ENCODE measurements around the gene MCM9.

MCM9 gene

DNA sequence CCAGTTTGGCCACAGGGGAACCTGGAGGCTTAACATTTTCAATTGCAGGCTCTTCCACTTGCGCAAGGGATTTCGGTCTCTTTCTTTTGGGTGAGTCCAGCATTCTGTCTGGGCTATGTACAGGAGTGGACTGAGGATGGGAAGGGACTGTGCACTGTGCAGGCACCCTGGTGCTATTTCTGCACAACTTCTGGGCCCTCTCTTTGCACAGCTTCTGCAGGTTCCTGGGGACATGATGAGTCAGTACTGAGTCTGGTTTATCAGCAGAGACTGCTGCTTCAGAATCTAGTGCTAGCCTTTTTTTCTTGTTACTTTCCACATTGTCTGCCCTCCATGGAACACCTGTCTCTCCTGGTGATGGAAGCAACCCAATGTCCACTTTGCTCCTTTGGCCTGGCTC is 119.5 kb downstream of the MCM9 start:
- Histone ChIP-seq H3K4me1 (ENCODE audit: control insufficient read depth, low read length) (peaks cover 5% of the 10 kb centered on the region), H3K27me3 (ENCODE audit: control insufficient read depth, low read length) (no peaks in the 10 kb centered on the region), H3F3A (ENCODE audit: control insufficient read depth, insufficient read depth) (no peaks in the 10 kb centered on the region; the same call in 1 of the 2 replicates), H3K9me3 (ENCODE audit: control insufficient read depth, insufficient read depth, low read length) (no peaks in the 10 kb centered on the region), H4K20me1 (ENCODE audit: control insufficient read depth, insufficient read depth, low read depth, low read length) (no peaks in the 10 kb centered on the region), H3K9me2 (replicated peaks; ENCODE audit: control insufficient read depth, low read length) (no peaks in the 10 kb centered on the region), H3K36me3 (ENCODE audit: control insufficient read depth, low read length) (peaks cover 5% of the 10 kb centered on the region; the same call in 1 of the 2 replicates), H3K27ac (ENCODE audit: low read depth, low read length) (no peak overlapping the region), H3K4me3 (ENCODE audit: low read length) (no peak overlapping the region), H3K4me2 (ENCODE audit: low read length) (no peak overlapping the region), H3K79me2 (ENCODE audit: control insufficient read depth, low read length) (no peaks in the 10 kb centered on the region)
- TF ChIP-seq, protein P1, sequence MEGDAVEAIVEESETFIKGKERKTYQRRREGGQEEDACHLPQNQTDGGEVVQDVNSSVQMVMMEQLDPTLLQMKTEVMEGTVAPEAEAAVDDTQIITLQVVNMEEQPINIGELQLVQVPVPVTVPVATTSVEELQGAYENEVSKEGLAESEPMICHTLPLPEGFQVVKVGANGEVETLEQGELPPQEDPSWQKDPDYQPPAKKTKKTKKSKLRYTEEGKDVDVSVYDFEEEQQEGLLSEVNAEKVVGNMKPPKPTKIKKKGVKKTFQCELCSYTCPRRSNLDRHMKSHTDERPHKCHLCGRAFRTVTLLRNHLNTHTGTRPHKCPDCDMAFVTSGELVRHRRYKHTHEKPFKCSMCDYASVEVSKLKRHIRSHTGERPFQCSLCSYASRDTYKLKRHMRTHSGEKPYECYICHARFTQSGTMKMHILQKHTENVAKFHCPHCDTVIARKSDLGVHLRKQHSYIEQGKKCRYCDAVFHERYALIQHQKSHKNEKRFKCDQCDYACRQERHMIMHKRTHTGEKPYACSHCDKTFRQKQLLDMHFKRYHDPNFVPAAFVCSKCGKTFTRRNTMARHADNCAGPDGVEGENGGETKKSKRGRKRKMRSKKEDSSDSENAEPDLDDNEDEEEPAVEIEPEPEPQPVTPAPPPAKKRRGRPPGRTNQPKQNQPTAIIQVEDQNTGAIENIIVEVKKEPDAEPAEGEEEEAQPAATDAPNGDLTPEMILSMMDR (IDR thresholded peaks at IDR 0.05; ENCODE audit: low read depth, low read length, poor library complexity, severe bottlenecking): no peak
- TF ChIP-seq EZH2phosphoT487 (IDR thresholded peaks at IDR 0.05; ENCODE audit: borderline replicate concordance, low read length): no peak

DNA sequence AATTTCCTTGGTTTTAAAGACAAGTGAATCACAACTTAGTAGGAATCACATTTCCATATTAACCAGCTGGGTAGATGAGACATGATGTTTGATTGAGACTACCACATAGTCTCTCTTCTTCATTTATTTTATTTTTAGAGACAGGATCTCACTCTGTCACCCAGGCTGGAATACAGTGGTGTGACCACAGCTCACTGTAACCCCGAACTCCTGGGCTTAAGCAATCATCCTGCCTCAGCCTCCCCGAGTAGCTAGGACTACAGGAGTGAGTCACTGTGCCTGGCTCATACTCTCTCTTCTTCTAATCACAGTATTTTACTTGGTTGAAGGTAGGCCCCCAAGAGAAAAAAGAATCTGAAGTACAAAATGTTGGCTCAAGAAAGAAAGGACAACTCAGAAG is 121.2 kb downstream of the MCM9 start:
- H4K20me1 ChIP-seq (ENCODE audit: control insufficient read depth, insufficient read depth, low read depth, low read length): no peaks in the 10 kb centered on the region
- H3K9me2 ChIP-seq (replicated peaks; ENCODE audit: control insufficient read depth, low read length): no peaks in the 10 kb centered on the region
- H3K36me3 ChIP-seq (ENCODE audit: control insufficient read depth, low read length): peaks cover 5% of the 10 kb centered on the region
- H3K27me3 ChIP-seq (ENCODE audit: control insufficient read depth, low read length): no peaks in the 10 kb centered on the region
- H3K4me3 ChIP-seq (ENCODE audit: low read length): no peak overlapping the region
- peaks cover 22% of the 10 kb centered on the region for H3K4me1 ChIP-seq (ENCODE audit: control insufficient read depth, low read length)
- H3K79me2 ChIP-seq (ENCODE audit: control insufficient read depth, low read length): no peaks in the 10 kb centered on the region
- TF ChIP-seq, protein P1 (IDR thresholded peaks at IDR 0.05; ENCODE audit: low read depth, low read length, poor library complexity, severe bottlenecking): no peak
- TF ChIP-seq EZH2phosphoT487 (IDR thresholded peaks at IDR 0.05; ENCODE audit: borderline replicate concordance, low read length): no peak
- H3K27ac ChIP-seq (ENCODE audit: low read depth, low read length): no peak overlapping the region
- H3K9me3 ChIP-seq (ENCODE audit: control insufficient read depth, insufficient read depth, low read length): no peaks in the 10 kb centered on the region
- no peaks in the 10 kb centered on the region; the same call in 1 of the 2 replicates for H3F3A ChIP-seq (ENCODE audit: control insufficient read depth, insufficient read depth)
- H3K4me2 ChIP-seq (ENCODE audit: low read length): no peak overlapping the region

DNA sequence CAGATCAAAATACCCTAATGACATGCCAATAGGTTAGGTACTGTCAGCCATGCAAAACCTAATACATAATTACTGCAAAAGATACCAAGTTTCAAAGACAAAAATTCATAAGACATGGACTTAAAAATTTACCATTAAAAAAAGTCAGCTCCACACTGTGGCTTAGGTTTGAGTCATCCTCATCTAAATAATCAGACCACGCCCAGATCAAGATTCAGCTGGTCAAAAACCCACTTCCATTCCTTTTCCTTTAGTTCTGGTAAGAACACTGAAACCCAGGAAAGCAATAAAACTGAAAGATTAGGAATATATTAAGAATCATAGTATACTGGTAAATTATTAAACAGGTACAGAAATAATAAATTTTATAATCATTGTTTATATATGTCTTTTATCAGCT is 122.0 kb downstream of the MCM9 start:
- no peaks in the 10 kb centered on the region for H3K9me3 ChIP-seq (ENCODE audit: control insufficient read depth, insufficient read depth, low read length)
- peaks cover 5% of the 10 kb centered on the region for H3K36me3 ChIP-seq (ENCODE audit: control insufficient read depth, low read length)
- no peaks in the 10 kb centered on the region for H3K9me2 ChIP-seq (replicated peaks; ENCODE audit: control insufficient read depth, low read length)
- H3F3A ChIP-seq (ENCODE audit: control insufficient read depth, insufficient read depth): peaks cover 3% of the 10 kb centered on the region; the same call in 1 of the 2 replicates
- peaks cover 25% of the 10 kb centered on the region for H3K4me1 ChIP-seq (ENCODE audit: control insufficient read depth, low read length)
- H3K27me3 ChIP-seq (ENCODE audit: control insufficient read depth, low read length): no peaks in the 10 kb centered on the region
- TF ChIP-seq EZH2phosphoT487 (IDR thresholded peaks at IDR 0.05; ENCODE audit: borderline replicate concordance, low read length): no peak
- TF ChIP-seq, protein P1 (IDR thresholded peaks at IDR 0.05; ENCODE audit: low read depth, low read length, poor library complexity, severe bottlenecking): no peak
- no peaks in the 10 kb centered on the region for H3K79me2 ChIP-seq (ENCODE audit: control insufficient read depth, low read length)
- no peak overlapping the region for H3K4me2 ChIP-seq (ENCODE audit: low read length)
- no peak overlapping the region for H3K27ac ChIP-seq (ENCODE audit: low read depth, low read length)
- H4K20me1 ChIP-seq (ENCODE audit: control insufficient read depth, insufficient read depth, low read depth, low read length): no peaks in the 10 kb centered on the region
- H3K4me3 ChIP-seq (ENCODE audit: low read length): no peak overlapping the region
